KOPT-K1 (cell line): Measurements from ENCODE around the gene CAPNS2.
"Not testable (repeated sequence)": the region's sequence is repeated elsewhere in the genome, so short reads cannot be mapped to it uniquely, and the experiment has no call there.

Source experiments
- H3K27ac ChIP-seq: fragments of 200-600 bp; sonication (generic); 2 replicates; pipeline ENCODE4 v1.5.1; 2016; ENCODE audit warnings: antibody characterized with exemption, mild to moderate bottlenecking, low read depth, low read length; ENCODE audit not compliant: poor library complexity, severe bottlenecking
- H3K36me3 ChIP-seq: fragments of 200-600 bp; sonication (generic); 2 replicates; pipeline ENCODE4 v1.5.1; 2017; ENCODE audit warnings: antibody characterized with exemption, mild to moderate bottlenecking, low read length, moderate library complexity; ENCODE audit not compliant: insufficient read depth
- H3K9me3 ChIP-seq: fragments of 200-600 bp; sonication (generic); 2 replicates; pipeline ENCODE4 v1.5.1; 2017; ENCODE audit warnings: antibody characterized with exemption, low read length, mild to moderate bottlenecking; ENCODE audit not compliant: insufficient read depth, poor library complexity, severe bottlenecking

CAPNS2 gene

GRCh38 chr16:55585631-55586030, 19.1 kb downstream of the CAPNS2 start:
- no peak overlapping the region for H3K27ac ChIP-seq
- H3K36me3 ChIP-seq, result no peaks in the 10 kb centered on the region
- H3K9me3 ChIP-seq, result no peaks in the 10 kb centered on the region

GRCh38 chr16:55588799-55589198, 22.3 kb downstream of the CAPNS2 start:
- H3K27ac ChIP-seq, result no peak overlapping the region
- no peaks in the 10 kb centered on the region for H3K9me3 ChIP-seq
- no peaks in the 10 kb centered on the region for H3K36me3 ChIP-seq

GRCh38 chr16:55592306-55592705, 25.8 kb downstream of the CAPNS2 start:
- Histone ChIP-seq H3K27ac (no peak overlapping the region), H3K9me3 (no peaks in the 10 kb centered on the region), H3K36me3 (no peaks in the 10 kb centered on the region)

GRCh38 chr16:55597928-55598327, 31.4 kb downstream of the CAPNS2 start:
- Histone ChIP-seq H3K36me3 (no peaks in the 10 kb centered on the region), H3K27ac (no peak overlapping the region), H3K9me3 (no peaks in the 10 kb centered on the region)

- Histone ChIP-seq H3K36me3 (no peaks in the 10 kb centered on the region), H3K9me3 (no peaks in the 10 kb centered on the region), H3K27ac (no peak overlapping the region)
Measured at GRCh38 chr16:55605754-55606336, 39.4 kb downstream of the CAPNS2 start.

GRCh38 chr16:55613613-55614335, 47.3 kb downstream of the CAPNS2 start:
- no peaks in the 10 kb centered on the region for H3K9me3 ChIP-seq
- no peaks in the 10 kb centered on the region for H3K36me3 ChIP-seq
- H3K27ac ChIP-seq, result no peak overlapping the region

- Histone ChIP-seq H3K27ac (no peak overlapping the region), H3K36me3 (no peaks in the 10 kb centered on the region), H3K9me3 (no peaks in the 10 kb centered on the region)
Measured at GRCh38 chr16:55615071-55615470, 48.6 kb downstream of the CAPNS2 start.

GRCh38 chr16:55615670-55616069, 49.2 kb downstream of the CAPNS2 start:
- not testable (repeated sequence) for H3K36me3 ChIP-seq, H3K9me3 ChIP-seq, H3K27ac ChIP-seq
